Erythroblast (primary cell): ENCODE measurements around the gene RNF31.

ENCODE experiments used
- GATA1 ChIP-seq: IDR thresholded peaks from 2 replicates; pipeline ENCODE4 v1.6.1; 2011; ENCODE audit warnings: low read depth, mild to moderate bottlenecking, control low read depth, low read length, moderate library complexity
- POLR2A ChIP-seq: IDR thresholded peaks from 2 replicates; pipeline ENCODE4 v1.6.1; 2011; ENCODE audit warnings: mild to moderate bottlenecking, low read length

DNA sequence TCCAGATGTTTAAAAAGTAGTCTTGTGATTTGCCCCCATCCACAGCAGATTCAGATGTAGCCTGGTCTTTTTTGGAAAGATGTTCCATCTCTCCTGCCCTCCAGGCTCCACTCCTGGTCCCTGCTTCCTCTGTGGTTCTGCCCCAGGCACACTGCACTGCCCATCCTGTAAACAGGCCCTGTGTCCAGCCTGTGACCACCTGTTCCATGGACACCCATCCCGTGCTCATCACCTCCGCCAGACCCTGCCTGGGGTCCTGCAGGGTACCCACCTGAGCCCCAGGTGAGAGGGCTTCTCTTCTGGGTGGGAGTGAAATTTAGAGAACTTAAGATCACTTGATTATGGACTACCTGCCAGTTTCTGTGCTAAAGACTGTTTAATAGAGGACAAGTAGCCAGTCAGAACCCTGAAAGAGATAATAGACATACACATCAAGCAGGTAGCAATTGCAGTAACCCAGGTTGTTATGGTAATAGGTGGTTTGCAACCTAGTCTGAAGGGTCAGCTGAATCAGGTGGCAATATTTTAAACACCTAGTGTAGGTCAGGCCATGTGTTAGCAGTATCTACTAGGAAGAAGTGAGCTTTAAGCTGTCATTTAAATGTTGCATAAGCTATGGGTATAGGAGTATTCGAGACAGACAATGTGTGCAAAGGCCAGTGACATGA lies 2.1 kb downstream of the RNF31 start:
- TF ChIP-seq POLR2A (no peak), GATA1 (no peak)
